ENCODE data around the gene GFRA1.
"Not testable (repeated sequence)": the region's sequence is repeated elsewhere in the genome, so short reads cannot be mapped to it uniquely, and the experiment has no call there.

Gene GFRA1

GRCh38 chr10:116168329-116168728, 104.7 kb downstream of the GFRA1 start:
- H3K4me1 Mint-ChIP-seq: peaks cover 33% of the 10 kb centered on the region
- peaks cover 10% of the 10 kb centered on the region for H3K27me3 Mint-ChIP-seq (ENCODE audit: low read depth)
- H3K27ac Mint-ChIP-seq: peak overlapping the region in 1 of 3 experiments; percentile 9
- no peak overlapping the region for H3K4me3 Mint-ChIP-seq
- H3K9me3 Mint-ChIP-seq: peaks cover 16% of the 10 kb centered on the region
- TF ChIP-seq CTCF (IDR thresholded peaks at IDR 0.05; ENCODE audit: unreplicated experiment in 3 of 3): no peak
- H3K36me3 Mint-ChIP-seq (ENCODE audit: low read depth): no peaks in the 10 kb centered on the region

GRCh38 chr10:116165941-116166340, 107.1 kb downstream of the GFRA1 start:
- not testable (repeated sequence) for H3K27me3 Mint-ChIP-seq (ENCODE audit: low read depth); H3K27ac Mint-ChIP-seq; H3K36me3 Mint-ChIP-seq (ENCODE audit: low read depth); H3K4me3 Mint-ChIP-seq
- Mint-ChIP-seq H3K9me3 (peaks cover 16% of the 10 kb centered on the region), H3K4me1 (peaks cover 21% of the 10 kb centered on the region)

- H3K36me3 Mint-ChIP-seq (ENCODE audit: low read depth): no peaks in the 10 kb centered on the region
- H3K9me3 Mint-ChIP-seq: peaks cover 12% of the 10 kb centered on the region
- no peak for TF ChIP-seq CTCF (IDR thresholded peaks at IDR 0.05; ENCODE audit: unreplicated experiment in 3 of 3)
- H3K27me3 Mint-ChIP-seq (ENCODE audit: low read depth): peaks cover 3% of the 10 kb centered on the region
- no peak overlapping the region for H3K27ac Mint-ChIP-seq
- peaks cover 12% of the 10 kb centered on the region for H3K4me1 Mint-ChIP-seq
- H3K4me3 Mint-ChIP-seq: no peak overlapping the region
Measured at GRCh38 chr10:116164291-116164690, 108.7 kb downstream of the GFRA1 start.

- Mint-ChIP-seq H3K4me1 (peaks cover 8% of the 10 kb centered on the region), H3K36me3 (ENCODE audit: low read depth) (no peaks in the 10 kb centered on the region), H3K27me3 (ENCODE audit: low read depth) (peaks cover 3% of the 10 kb centered on the region), H3K9me3 (peaks cover 7% of the 10 kb centered on the region), H3K4me3 (no peak overlapping the region), H3K27ac (no peak overlapping the region)
- TF ChIP-seq CTCF (IDR thresholded peaks at IDR 0.05; ENCODE audit: unreplicated experiment in 3 of 3): no peak
Measured at GRCh38 chr10:116163333-116164131, 109.5 kb downstream of the GFRA1 start.

GRCh38 chr10:116162851-116163250, 110.2 kb downstream of the GFRA1 start:
- no peaks in the 10 kb centered on the region for H3K36me3 Mint-ChIP-seq (ENCODE audit: low read depth)
- peaks cover 6% of the 10 kb centered on the region for H3K9me3 Mint-ChIP-seq
- TF ChIP-seq CTCF (IDR thresholded peaks at IDR 0.05; ENCODE audit: unreplicated experiment in 3 of 3): no peak
- H3K4me1 Mint-ChIP-seq: peaks cover 6% of the 10 kb centered on the region
- H3K4me3 Mint-ChIP-seq: no peak overlapping the region
- H3K27me3 Mint-ChIP-seq (ENCODE audit: low read depth): peaks cover 3% of the 10 kb centered on the region
- H3K27ac Mint-ChIP-seq: no peak overlapping the region

- no peak for TF ChIP-seq CTCF (IDR thresholded peaks at IDR 0.05; ENCODE audit: unreplicated experiment in 3 of 3)
- Mint-ChIP-seq H3K4me3 (no peak overlapping the region), H3K4me1 (peaks cover 27% of the 10 kb centered on the region), H3K27ac (no peak overlapping the region), H3K9me3 (no peaks in the 10 kb centered on the region), H3K27me3 (ENCODE audit: low read depth) (no peaks in the 10 kb centered on the region), H3K36me3 (ENCODE audit: low read depth) (no peaks in the 10 kb centered on the region)
Measured at GRCh38 chr10:116160271-116160670, 112.7 kb downstream of the GFRA1 start.

All from nephron (organoid).